GM19351 (cell line): ENCODE data around the gene PDE4D.
A peak's percentile ranks its signal among the peaks of the same experiment; 100 is the strongest.

Source experiments
- ATAC-seq: cut with Tn5 transposase; IDR thresholded peaks from one replicate; pipeline ENCODE4 v1.9.1; 2021; ENCODE audit warnings: mild to moderate bottlenecking, moderate library complexity; ENCODE audit not compliant: unreplicated experiment

The PDE4D gene

GRCh38 chr5:59840200-59840601 is 53.3 kb downstream of the PDE4D start:
- ATAC-seq: no peak

- ATAC-seq: no peak
Observed at GRCh38 chr5:59838989-59839388, 54.5 kb downstream of the PDE4D start.

GRCh38 chr5:59838067-59838466 is 55.5 kb downstream of the PDE4D start:
- no peak for ATAC-seq

GRCh38 chr5:59837071-59837470 is 56.5 kb downstream of the PDE4D start:
- no peak for ATAC-seq

DNA sequence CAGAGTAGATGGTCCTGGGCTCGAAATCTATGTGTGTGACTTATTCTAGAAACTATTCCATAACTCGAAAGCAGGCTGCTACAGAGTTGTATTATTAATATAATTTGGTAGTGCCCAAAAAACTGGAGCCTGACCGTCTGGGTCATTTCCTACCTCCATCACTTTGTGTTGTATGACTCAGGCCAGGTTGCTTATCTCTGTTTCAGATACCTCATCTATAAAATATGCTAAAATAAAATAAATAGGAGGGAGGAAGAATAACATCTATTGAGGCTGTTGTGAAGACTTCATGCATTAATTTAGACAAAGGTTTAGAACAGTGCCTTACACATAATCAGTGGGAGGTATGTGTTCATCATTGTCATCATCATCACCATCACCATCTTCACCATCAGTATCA is 57.7 kb downstream of the PDE4D start:
- no peak for ATAC-seq

DNA sequence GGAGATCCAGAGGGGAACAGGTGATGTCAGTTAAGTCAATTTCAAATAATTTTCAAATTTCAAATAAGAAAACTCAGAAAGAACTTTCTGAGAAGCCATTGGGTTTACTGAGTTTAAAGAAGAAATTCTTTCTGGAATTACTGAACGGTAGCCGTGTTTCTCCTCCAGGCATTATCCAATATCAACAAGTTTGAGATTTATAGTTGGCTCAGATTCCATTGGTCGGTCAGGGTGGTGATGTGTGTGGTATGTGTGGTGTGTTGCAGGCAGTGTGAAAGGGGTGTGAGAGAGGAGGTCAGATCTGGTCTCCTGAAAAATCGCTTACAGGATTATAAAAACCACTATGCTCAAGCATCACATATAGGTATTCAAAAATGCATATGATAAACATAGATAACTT is 60.1 kb downstream of the PDE4D start:
- ATAC-seq: no peak

- no peak for ATAC-seq
Observed at GRCh38 chr5:59832577-59833301, 60.8 kb downstream of the PDE4D start.

- no peak for ATAC-seq
Observed at GRCh38 chr5:59831326-59832010, 62.1 kb downstream of the PDE4D start.

GRCh38 chr5:59830536-59831200 is 62.9 kb downstream of the PDE4D start:
- ATAC-seq: no peak

- no peak for ATAC-seq
Observed at GRCh38 chr5:59829922-59830321, 63.6 kb downstream of the PDE4D start.

DNA sequence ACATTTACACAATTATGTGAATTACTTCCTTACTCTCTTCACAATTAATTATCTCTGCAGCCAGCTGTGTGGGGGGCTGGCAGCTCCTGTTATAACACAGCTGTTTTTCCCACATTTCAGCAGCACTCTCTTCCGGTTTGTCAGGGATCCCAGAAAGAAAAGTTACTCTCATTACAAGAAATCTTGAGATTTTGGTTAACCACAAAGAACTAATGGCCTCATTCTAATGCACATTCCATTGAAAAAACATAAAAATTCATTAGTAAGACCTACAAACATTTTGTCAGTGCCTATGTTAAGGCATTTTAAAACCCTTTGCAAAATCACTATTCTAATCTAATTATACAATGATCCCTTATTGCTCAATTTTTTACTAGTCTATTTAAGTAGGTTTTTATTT is 64.1 kb downstream of the PDE4D start:
- no peak for ATAC-seq

- ATAC-seq: no peak
Observed at GRCh38 chr5:59828623-59829022, 64.9 kb downstream of the PDE4D start.

- ATAC-seq: no peak
Observed at GRCh38 chr5:59826996-59827395, 66.5 kb downstream of the PDE4D start.

GRCh38 chr5:59823420-59823819 is 70.1 kb downstream of the PDE4D start:
- no peak for ATAC-seq

- no peak for ATAC-seq
Observed at GRCh38 chr5:59819806-59820205, 73.7 kb downstream of the PDE4D start.

DNA sequence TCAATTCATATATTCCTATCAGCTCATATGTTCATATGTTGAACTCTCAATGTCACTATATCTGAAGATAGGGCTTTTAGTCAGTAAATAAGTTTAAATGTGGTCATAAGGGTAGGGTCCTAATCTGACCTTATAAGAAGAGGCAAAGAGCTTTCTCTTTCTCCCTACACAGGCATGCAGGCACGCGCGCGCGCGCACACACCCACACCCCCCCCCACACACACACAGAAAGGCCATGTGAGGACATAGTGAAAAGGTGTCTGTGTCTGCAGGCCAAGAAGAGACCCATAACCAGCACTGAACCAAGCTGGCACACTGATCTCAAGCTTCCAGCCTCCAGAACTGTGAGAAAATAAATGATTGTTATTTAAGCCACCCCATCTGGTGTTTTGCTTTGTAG is 76.0 kb downstream of the PDE4D start:
- no peak for ATAC-seq

GRCh38 chr5:59816654-59817300 is 76.7 kb downstream of the PDE4D start:
- ATAC-seq: no peak

GRCh38 chr5:59814537-59814872 is 79.0 kb downstream of the PDE4D start:
- ATAC-seq: no peak

- peak; percentile 80 for ATAC-seq
Observed at GRCh38 chr5:59813761-59814536, 79.6 kb downstream of the PDE4D start.

- ATAC-seq: peak; percentile 45
Observed at GRCh38 chr5:59810041-59810440, 83.5 kb downstream of the PDE4D start.

GRCh38 chr5:59807806-59808205 is 85.7 kb downstream of the PDE4D start:
- ATAC-seq: no peak
